OCI-M2 (cell line): ENCODE data around the gene CEBPA.
A peak's percentile ranks its signal among the peaks of the same experiment; 100 is the strongest.

Experiments used
- DNase-seq: peaks from one replicate; lab custom pipeline; 2025; ENCODE audit not compliant: unreplicated experiment; lab: John Stamatoyannopoulos, UW

The CEBPA gene

GRCh38 chr19:33302175-33302973, at the start of gene CEBPA:
Gene CEBPA (minus strand): TSS chr19:33302534. CDS start chr19:33302414, 120 bp downstream.
- peak; percentile 88 for DNase-seq

GRCh38 chr19:33350538-33351309, 48.4 kb upstream of the CEBPA start:
- DNase-seq, result no peak

- DNase-seq, result no peak
These were observed 47.3 kb upstream of the CEBPA start for GRCh38 chr19:33349319-33350289.

GRCh38 chr19:33348301-33349010, 46.1 kb upstream of the CEBPA start:
- DNase-seq, result no peak

- DNase-seq, result no peak
These were observed 45.0 kb upstream of the CEBPA start for GRCh38 chr19:33347300-33347699.

GRCh38 chr19:33346665-33347064, 44.3 kb upstream of the CEBPA start:
- DNase-seq, result no peak

GRCh38 chr19:33345163-33345562, 42.8 kb upstream of the CEBPA start:
- no peak for DNase-seq

GRCh38 chr19:33344573-33344925, 42.2 kb upstream of the CEBPA start:
- no peak for DNase-seq

GRCh38 chr19:33343859-33344572, 41.7 kb upstream of the CEBPA start:
- DNase-seq, result no peak

- DNase-seq, result no peak
These were observed 41.0 kb upstream of the CEBPA start for GRCh38 chr19:33343301-33343700.

- DNase-seq, result no peak
These were observed 38.7 kb upstream of the CEBPA start for GRCh38 chr19:33340991-33341390.

GRCh38 chr19:33339016-33339984, 37.0 kb upstream of the CEBPA start:
- DNase-seq, result no peak

GRCh38 chr19:33335446-33335845, 33.1 kb upstream of the CEBPA start:
- DNase-seq, result no peak

- no peak for DNase-seq
These were observed 31.9 kb upstream of the CEBPA start for GRCh38 chr19:33334271-33334670.

GRCh38 chr19:33333642-33334041, 31.3 kb upstream of the CEBPA start:
- no peak for DNase-seq

- no peak for DNase-seq
These were observed 30.8 kb upstream of the CEBPA start for GRCh38 chr19:33333151-33333550.

GRCh38 chr19:33332248-33332647, 29.9 kb upstream of the CEBPA start:
- no peak for DNase-seq

- DNase-seq, result no peak
These were observed 27.4 kb upstream of the CEBPA start for GRCh38 chr19:33329736-33330135.

GRCh38 chr19:33329060-33329459, 26.7 kb upstream of the CEBPA start:
- no peak for DNase-seq
